H1 (cell line): ENCODE data around the gene ZNF562. TPM values are rescaled to one million over a fixed set of nuclear protein-coding genes. Genes with fewer than 3 reads are reported as not detected.

ENCODE experiments used
- CTCF ChIA-PET: fragments of 300-600 bp; sonication (Branson Sonifier 250); formaldehyde crosslinking; loops from one replicate; lab custom pipeline; 2021; ENCODE audit not compliant: partially characterized antibody; lab: Charles Lee
- POLR2A ChIA-PET: fragments of 300-600 bp; sonication (Branson Sonifier 250); formaldehyde crosslinking; loops from one replicate; lab custom pipeline; 2021; ENCODE audit warnings: inconsistent platforms; ENCODE audit not compliant: partially characterized antibody; lab: Charles Lee
- DNase-seq, 2 experiments: peaks; one replicate each; pipeline versions ENCODE4 v3.0.0 to v3.0.0-alpha.2; 2010 to 2022; ENCODE audit warnings: low spot score in 2 of 2, low read depth in 1 of 2, mixed read lengths in 1 of 2
- FAIRE-seq: peaks from 2 replicates; lab custom pipeline; 2011; peaks lifted over from hg19 to GRCh38; lab: Jason Lieb, UNC
- H2AFZ ChIP-seq: 2 replicates; pipeline ENCODE4 v1.8.1; 2012; ENCODE audit warnings: low read length, inconsistent platforms
- H2AK5ac ChIP-seq: 2 replicates; pipeline ENCODE4 v1.6.1; 2013; ENCODE audit warnings: low read depth, low read length
- H2BK120ac ChIP-seq: replicated peaks from 2 replicates; pipeline ENCODE3; 2013; ENCODE audit warnings: low read depth, low read length, inconsistent platforms
- H2BK12ac ChIP-seq: 2 replicates; pipeline ENCODE4 v1.6.1; 2013; ENCODE audit warnings: low read depth, low read length
- H2BK15ac ChIP-seq: 2 replicates; pipeline ENCODE4 v1.6.1; 2013; ENCODE audit warnings: low read length
- H2BK20ac ChIP-seq: 2 replicates; pipeline ENCODE4 v1.6.1; 2013; ENCODE audit warnings: low read length
- H2BK5ac ChIP-seq: 2 replicates; pipeline ENCODE4 v1.6.1; 2013; ENCODE audit warnings: low read depth, low read length
- H3K14ac ChIP-seq: 2 replicates; pipeline ENCODE4 v1.6.1; 2013; ENCODE audit warnings: inconsistent platforms; ENCODE audit not compliant: insufficient read length
- H3K18ac ChIP-seq: 2 replicates; pipeline ENCODE4 v1.6.1; 2013; ENCODE audit warnings: low read length; ENCODE audit errors: extremely low read depth
- H3K23ac ChIP-seq: 2 replicates; pipeline ENCODE4 v1.6.1; 2013; ENCODE audit warnings: inconsistent platforms; ENCODE audit not compliant: insufficient read length
- H3K23me2 ChIP-seq: 2 replicates; pipeline ENCODE4 v1.6.1; 2013; ENCODE audit warnings: low read depth, low read length
- H3K27ac ChIP-seq: 2 replicates; pipeline ENCODE4 v1.6.1; 2011; ENCODE audit warnings: low read depth, low read length, inconsistent platforms
- H3K27me3 ChIP-seq, 4 experiments: replicated peaks in 1 of 4; 1 replicate in 1 of 4; 2 replicates in 3 of 4; pipeline versions ENCODE4 v1.6.1 to v1.8.1; 2011 to 2013; ENCODE audit warnings: low read length in 3 of 4, mild to moderate bottlenecking in 3 of 4, inconsistent platforms in 2 of 4, mixed read lengths in 2 of 4, moderate library complexity in 1 of 4; ENCODE audit not compliant: control insufficient read depth in 3 of 4, insufficient read depth in 3 of 4; ENCODE audit errors: extremely low read depth in 1 of 4
- H3K36me3 ChIP-seq, 4 experiments: 2 replicates each; pipeline versions ENCODE4 v1.6.1 to v1.8.1; 2011 to 2013; ENCODE audit warnings: mild to moderate bottlenecking in 4 of 4, low read length in 3 of 4, moderate library complexity in 2 of 4, control low read depth in 1 of 4, inconsistent platforms in 1 of 4; ENCODE audit not compliant: insufficient read depth in 4 of 4, control insufficient read depth in 2 of 4
- H3K4ac ChIP-seq: replicated peaks from 2 replicates; pipeline ENCODE3; 2013; ENCODE audit warnings: low read length, low read depth, mixed read lengths, inconsistent platforms; ENCODE audit not compliant: insufficient read length
- H3K4me1 ChIP-seq, 4 experiments: replicated peaks in 1 of 4; 1 replicate in 1 of 4; 2 replicates in 3 of 4; pipeline versions ENCODE4 v1.6.1 to v1.8.1; 2011 to 2013; ENCODE audit warnings: low read length in 3 of 4, inconsistent platforms in 2 of 4, mixed read lengths in 1 of 4; ENCODE audit not compliant: insufficient read depth in 4 of 4, control insufficient read depth in 3 of 4
- H3K4me2 ChIP-seq, 2 experiments: 2 replicates each; pipeline versions ENCODE4 v1.6.1 to v1.8.1; 2011 to 2013; ENCODE audit warnings: low read depth in 2 of 2, low read length in 2 of 2, control low read depth in 1 of 2, inconsistent platforms in 1 of 2, mild to moderate bottlenecking in 1 of 2; ENCODE audit not compliant: insufficient read depth in 1 of 2
- H3K4me3 ChIP-seq, 4 experiments: fragments of 200-600, 300-600 bp in 1 of 4; sonication (generic), shearing (Covaris generic), sonication (Bioruptor Twin) in 1 of 4; 2 replicates each; pipeline versions ENCODE4 v1.5.1 to v1.8.1; 2011 to 2016; ENCODE audit warnings: low read length in 4 of 4, low read depth in 3 of 4, control low read depth in 2 of 4, inconsistent platforms in 2 of 4, mild to moderate bottlenecking in 2 of 4, mixed read lengths in 1 of 4, moderate library complexity in 1 of 4; ENCODE audit not compliant: insufficient read depth in 2 of 4; ENCODE audit errors: extremely low read depth in 1 of 4
- H3K56ac ChIP-seq: replicated peaks from 2 replicates; pipeline ENCODE3; 2013; ENCODE audit warnings: low read depth, mild to moderate bottlenecking, mixed read lengths, low read length, inconsistent platforms; ENCODE audit not compliant: insufficient read length
- H3K79me1 ChIP-seq: 2 replicates; pipeline ENCODE4 v1.6.1; 2013; ENCODE audit warnings: low read depth, low read length, control low read depth
- H3K79me2 ChIP-seq, 2 experiments: 2 replicates each; pipeline versions ENCODE4 v1.6.1 to v1.8.1; 2012 to 2013; ENCODE audit warnings: low read length in 2 of 2, mild to moderate bottlenecking in 2 of 2, inconsistent platforms in 1 of 2; ENCODE audit not compliant: insufficient read depth in 2 of 2, control insufficient read depth in 1 of 2
- H3K9ac ChIP-seq, 4 experiments: replicated peaks in 1 of 4; 1 replicate in 1 of 4; 2 replicates in 3 of 4; pipeline versions ENCODE4 v1.6.1 to v1.8.1; 2011 to 2013; ENCODE audit warnings: low read depth in 3 of 4, low read length in 3 of 4, control low read depth in 2 of 4, mild to moderate bottlenecking in 2 of 4, moderate library complexity in 2 of 4, inconsistent platforms in 1 of 4; ENCODE audit errors: extremely low read depth in 1 of 4
- H3K9me3 ChIP-seq, 2 experiments: 2 replicates each; pipeline versions ENCODE4 v1.6.1 to v1.8.1; 2012 to 2013; ENCODE audit warnings: mild to moderate bottlenecking in 2 of 2, moderate library complexity in 2 of 2, control low read depth in 1 of 2, inconsistent platforms in 1 of 2, low read depth in 1 of 2, low read length in 1 of 2, mixed read lengths in 1 of 2; ENCODE audit not compliant: insufficient read depth in 2 of 2
- H4K20me1 ChIP-seq, 2 experiments: replicated peaks in 1 of 2; 2 replicates each; pipeline versions ENCODE3 to v1.8.1; 2011 to 2013; ENCODE audit warnings: inconsistent platforms in 2 of 2, low read length in 2 of 2, mild to moderate bottlenecking in 1 of 2; ENCODE audit not compliant: insufficient read depth in 2 of 2, control insufficient read depth in 1 of 2
- H4K5ac ChIP-seq: 2 replicates; pipeline ENCODE4 v1.6.1; 2013; ENCODE audit warnings: low read length, low read depth, mixed read lengths, inconsistent platforms; ENCODE audit not compliant: insufficient read length
- H4K8ac ChIP-seq: 2 replicates; pipeline ENCODE4 v1.8.0; 2013; ENCODE audit warnings: mild to moderate bottlenecking, moderate library complexity, low read length, inconsistent platforms; ENCODE audit not compliant: insufficient read depth; ENCODE audit errors: extremely low read depth
- H4K91ac ChIP-seq: replicated peaks from 2 replicates; pipeline ENCODE3; 2013; ENCODE audit warnings: low read length, mixed read lengths, inconsistent platforms; ENCODE audit not compliant: insufficient read length
- POLR2A ChIP-seq, 2 experiments: IDR thresholded peaks; 1 replicate in 1 of 2; 2 replicates in 1 of 2; pipeline ENCODE4 v1.6.1; 2011; ENCODE audit warnings: low read depth in 2 of 2, low read length in 2 of 2, mild to moderate bottlenecking in 2 of 2; ENCODE audit errors: control extremely low read depth in 1 of 2
- POLR2AphosphoS5 ChIP-seq: IDR thresholded peaks from 2 replicates; pipeline ENCODE4 v1.6.1; 2011; ENCODE audit warnings: low read depth, low read length
- SP4 ChIP-seq: IDR thresholded peaks from 2 replicates; pipeline ENCODE4 v1.6.1; 2012; ENCODE audit warnings: low read length, inconsistent platforms
- WGBS, 2 experiments: shearing (Covaris generic) in 1 of 2; methylation state at CpG; one replicate each; pipeline versions ENCODE4 v1.1.6 to v1.1.7; 2013 to 2015; ENCODE audit warnings: low lambda C conversion rate in 2 of 2, mixed read lengths in 2 of 2, inconsistent platforms in 1 of 2, low coverage in 1 of 2, missing lambda C conversion rate in 1 of 2; ENCODE audit not compliant: insufficient replicate concordance in 2 of 2, insufficient coverage in 1 of 2, insufficient read length in 1 of 2; ENCODE audit errors: extremely low coverage in 1 of 2, missing lambda C conversion rate in 1 of 2; 5-methylcytosine and 5-hydroxymethylcytosine counted together
- polyA plus RNA-seq, 7 experiments: library from polyadenylated mRNA; depleted of rRNA in 3 of 7; stranded (reverse) in 5 of 7; unstranded in 2 of 7; fragments of >200 nt in 5 of 7; fragments of 200-250 nt in 2 of 7; gene quantifications; 1 replicate in 5 of 7; 2 replicates in 1 of 7; 4 replicates in 1 of 7; pipeline versions ENCODE4 v1.2.1 to v1.2.3, GENCODE V29; 2011 to 2013; ENCODE audit warnings: missing spikeins in 2 of 7, mixed read lengths in 2 of 7
- total RNA-seq: library from RNA; stranded (reverse); fragmentation: NEBNext Ultra II Directional; extraction: Animal tissue kit (Norgen Biotek cat#: 25700); gene quantifications from 2 replicates; pipeline ENCODE4 v1.2.1, GENCODE V29; 2021

ZNF562 gene
- total and polyA plus RNA-seq, 2 of the 8 experiments (the other 6 are each of a cell fraction or from before 2014, with no cell fraction given), result 0.12 to 2.5 TPM

- 91% methylated on average over 5 of the region's 5 CpGs; no CpG with 5 or more reads in 1 of the 2 experiments for WGBS, 2 experiments
- H3K79me1 ChIP-seq, result no peaks in the 10 kb centered on the region
- no peaks in the 10 kb centered on the region for H3K23me2 ChIP-seq
- no peak overlapping the region for H2BK120ac ChIP-seq
- POLR2A ChIA-PET, result interaction anchor here (1.2 to 2.8 kb wide), 6 partner anchors 9 to 27 kb away, joined by 3 to 15 read pairs (median 7); no protein-coding TSS in a partner anchor
- no peak overlapping the region for H2AK5ac ChIP-seq
- H3K23ac ChIP-seq, result no peak overlapping the region
- peaks cover 34 to 60% (median 51%) of the 10 kb centered on the region in 4 experiments for H3K36me3 ChIP-seq
- no peak overlapping the region for H2BK5ac ChIP-seq
- no peak overlapping the region for H3K14ac ChIP-seq
- no peak for DNase-seq
- no peak overlapping the region for H3K4me2 ChIP-seq
- H4K8ac ChIP-seq, result no peak overlapping the region
- H3K9me3 ChIP-seq, result peaks cover 26 to 28% of the 10 kb centered on the region in 2 experiments
- TF ChIP-seq POLR2A (IDR thresholded peaks at IDR 0.05; ENCODE audit: control extremely low read depth in 1 of 2, low read depth in 2 of 2, low read length in 2 of 2) (peak in 1 of 2 experiments; percentile 32; a peak in 1 of 3 replicates), POLR2AphosphoS5 (peak; percentile 39), SP4 (no peak)
- no peaks in the 10 kb centered on the region for H3K4me1 ChIP-seq
- H3K4ac ChIP-seq, result no peak overlapping the region
- H4K91ac ChIP-seq, result no peak overlapping the region
- H2BK20ac ChIP-seq, result no peak overlapping the region
- no peak overlapping the region for H2AFZ ChIP-seq
- H3K27ac ChIP-seq, result no peak overlapping the region
- no peaks in the 10 kb centered on the region for H3K79me2 ChIP-seq
- CTCF ChIA-PET, result interaction anchor here (0.9 to 1.4 kb wide), 2 partner anchors 13 to 16 kb away, joined by 3 read pairs; partner anchors contain the start of gene ZNF561
- no peak overlapping the region for H2BK15ac ChIP-seq
- no peak overlapping the region for H3K56ac ChIP-seq
- H3K4me3 ChIP-seq, result no peak overlapping the region
- H3K9ac ChIP-seq, result no peak overlapping the region
- no peak overlapping the region for H3K18ac ChIP-seq
- H2BK12ac ChIP-seq, result no peak overlapping the region
- no peaks in the 10 kb centered on the region for H4K20me1 ChIP-seq
- no peak overlapping the region for H4K5ac ChIP-seq
- no peak for FAIRE-seq
- no peaks in the 10 kb centered on the region; a peak in 1 of 7 replicates for H3K27me3 ChIP-seq
Measured at GRCh38 chr19:9608912-9609311, 66.0 kb downstream of the ZNF562 start.
